ENCODE data around the gene CIDEB.

DNA sequence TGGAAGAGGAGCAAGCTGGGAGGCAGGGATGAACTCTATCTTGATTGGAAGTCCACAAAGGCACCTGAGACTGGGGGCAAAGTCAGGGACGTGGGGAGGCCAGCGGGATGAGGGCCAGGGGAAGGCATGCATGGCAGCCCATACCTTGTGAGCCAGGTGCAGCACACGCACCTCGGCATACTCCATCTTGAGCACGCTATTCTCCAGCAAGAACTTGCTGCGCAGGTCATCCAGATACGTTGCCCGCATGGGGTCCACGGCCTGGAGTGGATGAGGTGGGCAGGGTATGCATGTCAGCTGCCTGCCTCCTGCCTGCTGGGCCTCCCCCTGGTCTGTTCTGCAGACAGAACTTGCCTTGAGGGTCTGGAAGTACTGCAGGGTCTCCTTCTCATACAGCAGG lies 40.3 kb downstream of the CIDEB start:
- no peak for TF ChIP-seq EZH2 (IDR thresholded peaks at IDR 0.05)
- no peak for TF ChIP-seq POLR2AphosphoS5 (IDR thresholded peaks at IDR 0.05; ENCODE audit: borderline replicate concordance, low read depth, low read length)

Data from SK-N-MC (cell line).